ENCODE results near the gene CD8B. TPM values are rescaled to one million over a fixed set of nuclear protein-coding genes. Genes with fewer than 3 reads are reported as not detected.

The CD8B gene
- total RNA-seq, 2 donors from 2014 or later, result 1.1 to 1.3 TPM

DNA sequence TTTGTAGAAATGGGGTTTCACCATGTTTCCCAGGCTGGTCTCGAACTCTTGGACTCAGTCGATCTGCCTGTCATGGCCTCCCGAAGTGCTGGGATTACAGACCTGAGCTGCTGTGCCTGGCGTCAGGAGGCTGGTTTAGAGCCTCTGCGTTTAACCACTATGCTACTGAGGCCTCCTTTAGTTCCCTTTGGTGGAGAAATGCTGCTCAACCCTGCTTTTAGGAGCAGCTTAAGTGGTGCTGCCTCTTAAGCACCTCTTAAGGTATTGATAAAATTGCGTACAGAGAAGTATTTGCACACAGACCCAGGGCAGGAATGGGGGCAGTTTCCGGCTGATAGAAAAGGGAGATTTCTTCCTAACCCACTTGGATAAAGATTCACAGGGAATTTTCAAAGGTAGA is 78.9 kb downstream of the CD8B start:
- intact Hi-C loops (cut with DNase I), result no loop called here
- Histone ChIP-seq H3K27ac (no peak overlapping the region), H3K9me3 (no peaks in the 10 kb centered on the region), H3K4me1 (replicated peaks) (no peaks in the 10 kb centered on the region), H3K4me3 (no peak overlapping the region), H3K36me3 (no peaks in the 10 kb centered on the region), H3K27me3 (replicated peaks; ENCODE audit: insufficient read depth) (no peaks in the 10 kb centered on the region)
- DNase-seq (ENCODE audit: low spot score), result no peak
- TF ChIP-seq POLR2AphosphoS5 (IDR thresholded peaks at IDR 0.05), result no peak
- no peak for TF ChIP-seq POLR2A (IDR thresholded peaks at IDR 0.05)
- no peak for TF ChIP-seq CTCF (IDR thresholded peaks at IDR 0.05)
- WGBS, result 80% methylated on average over 7 of the region's 7 CpGs

DNA sequence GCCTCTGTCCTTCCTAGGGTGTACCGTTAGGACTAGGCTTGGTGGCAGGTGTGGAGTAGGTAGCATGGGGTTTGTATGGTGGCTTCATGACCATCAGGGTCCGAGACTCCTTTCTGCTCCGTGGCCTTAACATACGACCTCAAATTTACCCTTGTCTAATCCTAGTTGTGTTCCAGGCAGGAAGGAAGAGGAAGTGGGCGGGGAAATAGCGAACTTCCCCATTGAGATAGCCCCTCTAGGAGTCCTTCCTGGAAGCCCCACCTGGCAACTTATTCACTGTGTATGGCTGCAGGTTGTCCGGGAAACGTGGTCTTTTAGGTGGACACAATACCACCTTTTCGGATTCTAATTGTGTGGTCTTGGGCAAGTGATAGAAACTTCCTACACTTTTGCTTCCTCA is 80.3 kb downstream of the CD8B start:
- intact Hi-C loops (cut with DNase I), result no loop called here
- Histone ChIP-seq H3K4me1 (replicated peaks) (no peaks in the 10 kb centered on the region), H3K4me3 (no peak overlapping the region), H3K27me3 (replicated peaks; ENCODE audit: insufficient read depth) (no peaks in the 10 kb centered on the region), H3K9me3 (no peaks in the 10 kb centered on the region), H3K36me3 (no peaks in the 10 kb centered on the region), H3K27ac (no peak overlapping the region)
- DNase-seq (ENCODE audit: low spot score), result no peak
- 83% methylated on average over 9 of the region's 9 CpGs for WGBS
- TF ChIP-seq POLR2A (IDR thresholded peaks at IDR 0.05) (no peak), CTCF (IDR thresholded peaks at IDR 0.05) (no peak), POLR2AphosphoS5 (IDR thresholded peaks at IDR 0.05) (no peak)

GRCh38 chr2:86779971-86780370 is 81.7 kb downstream of the CD8B start:
- Histone ChIP-seq H3K9me3 (no peaks in the 10 kb centered on the region), H3K36me3 (no peaks in the 10 kb centered on the region), H3K4me3 (no peak overlapping the region), H3K27me3 (replicated peaks; ENCODE audit: insufficient read depth) (no peaks in the 10 kb centered on the region), H3K27ac (no peak overlapping the region), H3K4me1 (replicated peaks) (no peaks in the 10 kb centered on the region)
- no peak for TF ChIP-seq CTCF (IDR thresholded peaks at IDR 0.05)
- TF ChIP-seq POLR2AphosphoS5 (IDR thresholded peaks at IDR 0.05), result no peak
- TF ChIP-seq POLR2A (IDR thresholded peaks at IDR 0.05), result no peak
- no peak for DNase-seq (ENCODE audit: low spot score)
- intact Hi-C loops (cut with DNase I), result no loop called here
- WGBS, result 65% methylated on average over 3 of the region's 3 CpGs

DNA sequence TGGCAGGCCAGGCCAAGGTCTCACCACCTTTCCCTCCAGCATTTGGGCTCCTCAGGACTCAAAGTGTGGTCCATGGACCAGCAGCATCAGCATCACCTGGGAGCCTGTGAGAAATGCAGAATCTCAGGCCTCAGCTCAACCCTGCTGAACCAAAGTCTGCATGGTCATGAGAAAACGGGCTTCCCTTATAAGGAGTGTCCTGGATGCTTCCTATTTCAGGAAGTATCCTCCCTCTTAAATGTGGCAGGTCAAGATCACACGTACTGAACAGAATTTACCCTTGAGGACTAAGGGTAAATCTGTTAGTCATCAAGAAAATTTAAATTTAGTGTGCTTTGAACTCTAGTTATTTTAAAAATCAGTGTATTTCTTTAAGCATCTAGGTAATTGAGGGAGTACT is 82.7 kb downstream of the CD8B start:
- TF ChIP-seq POLR2A (IDR thresholded peaks at IDR 0.05), result no peak
- no peak for TF ChIP-seq POLR2AphosphoS5 (IDR thresholded peaks at IDR 0.05)
- TF ChIP-seq CTCF (IDR thresholded peaks at IDR 0.05), result no peak
- H3K9me3 ChIP-seq, result no peaks in the 10 kb centered on the region
- no peaks in the 10 kb centered on the region for H3K36me3 ChIP-seq
- no peak for DNase-seq (ENCODE audit: low spot score)
- intact Hi-C loops (cut with DNase I), result no loop called here
- no peak overlapping the region for H3K27ac ChIP-seq
- no peaks in the 10 kb centered on the region for H3K27me3 ChIP-seq (replicated peaks; ENCODE audit: insufficient read depth)
- H3K4me1 ChIP-seq (replicated peaks), result no peaks in the 10 kb centered on the region
- 48% methylated on average over 2 of the region's 2 CpGs for WGBS
- H3K4me3 ChIP-seq, result no peak overlapping the region

DNA sequence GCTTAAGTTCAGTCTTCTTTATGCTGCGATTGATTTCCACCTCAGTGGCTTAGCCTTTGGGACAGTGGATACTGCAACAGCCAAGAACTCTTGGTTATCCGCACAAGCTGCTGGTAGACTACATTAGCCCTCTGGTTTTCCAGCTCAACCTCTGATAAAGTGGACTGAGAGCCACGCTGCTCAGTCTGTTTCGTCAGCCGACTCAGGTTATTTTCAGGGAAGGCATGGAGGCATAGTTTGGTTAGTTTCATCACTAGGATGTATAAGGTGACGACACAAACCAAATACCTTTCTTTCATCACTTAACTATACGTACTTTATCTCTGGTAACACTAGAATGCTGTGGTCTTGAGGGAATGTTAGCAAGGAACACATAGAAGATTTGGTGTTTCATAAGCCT is 85.2 kb downstream of the CD8B start:
- no peaks in the 10 kb centered on the region for H3K9me3 ChIP-seq
- no peak overlapping the region for H3K27ac ChIP-seq
- DNase-seq (ENCODE audit: low spot score), result no peak
- intact Hi-C loops (cut with DNase I), result no loop called here
- H3K4me1 ChIP-seq (replicated peaks), result no peaks in the 10 kb centered on the region
- no peak overlapping the region for H3K4me3 ChIP-seq
- TF ChIP-seq POLR2A (IDR thresholded peaks at IDR 0.05) (no peak), POLR2AphosphoS5 (IDR thresholded peaks at IDR 0.05) (no peak), CTCF (IDR thresholded peaks at IDR 0.05) (no peak)
- peaks cover 0 to 5% of the 10 kb centered on the region in 2 donors for H3K36me3 ChIP-seq
- no peaks in the 10 kb centered on the region for H3K27me3 ChIP-seq (replicated peaks; ENCODE audit: insufficient read depth)
- 92% methylated on average over 7 of the region's 7 CpGs for WGBS
